PC-3 (cell line): Measurements from ENCODE around the gene ABLIM3. TPM values are rescaled to one million over a fixed set of nuclear protein-coding genes. Genes with fewer than 3 reads are reported as not detected.
A peak's percentile ranks its signal among the peaks of the same experiment; 100 is the strongest.

Source experiments
- ATAC-seq: fragments of 200-7000 bp; cut with Tn5 transposase; 2 replicates; pipeline ENCODE4 v1.9.1; 2020; ENCODE audit warnings: mild to moderate bottlenecking, moderate library complexity
- BruUV-seq: library from RNA; stranded (reverse); fragments of 400-500 nt; replicated peaks from 2 replicates; lab custom pipeline; 2021; lab: Mats Ljungman, UMichigan
- CTCF ChIA-PET: fragments of 300-600 bp; sonication (Branson Sonifier 250); formaldehyde crosslinking; loops from one replicate; lab custom pipeline; 2022; ENCODE audit warnings: antibody characterized with exemption; lab: Charles Lee
- POLR2A ChIA-PET: fragments of 300-600 bp; sonication (Branson Sonifier 250); formaldehyde crosslinking; loops from one replicate; lab custom pipeline; 2022; ENCODE audit warnings: antibody characterized with exemption; ENCODE audit not compliant: unreplicated experiment; lab: Charles Lee
- DNase-seq: peaks from one replicate; pipeline ENCODE4 v3.0.0-alpha.2; 2015
- H2AFZ ChIP-seq: fragments of 300-600 bp; sonication (generic); 2 replicates; pipeline ENCODE4 v1.6.0; 2016; ENCODE audit warnings: antibody characterized with exemption, low read length
- H3F3A ChIP-seq: fragments of 300-600 bp; sonication (generic); one replicate; pipeline ENCODE4 v1.6.0; 2017; ENCODE audit warnings: antibody characterized with exemption, low read length, control low read depth, mild to moderate bottlenecking; ENCODE audit not compliant: unreplicated experiment
- H3K27ac ChIP-seq: fragments of 300-600 bp; sonication (generic); 2 replicates; pipeline ENCODE4 v1.5.1; 2016; ENCODE audit warnings: mild to moderate bottlenecking, low read length
- H3K27me3 ChIP-seq: fragments of 300-600 bp; sonication (generic); 2 replicates; pipeline ENCODE4 v1.6.1; 2016; ENCODE audit warnings: low read length, mixed read lengths
- H3K36me3 ChIP-seq: fragments of 300-600 bp; sonication (generic); 2 replicates; pipeline ENCODE4 v1.6.1; 2016; ENCODE audit warnings: low read depth, mixed run types, low read length, mixed read lengths
- H3K4me1 ChIP-seq: fragments of 300-600 bp; sonication (generic); 2 replicates; pipeline ENCODE4 v1.5.1; 2016; ENCODE audit warnings: low read length; ENCODE audit not compliant: insufficient read depth
- H3K4me2 ChIP-seq: fragments of 300-600 bp; sonication (generic); 2 replicates; pipeline ENCODE4 v1.6.0; 2016; ENCODE audit warnings: low read length
- H3K4me3 ChIP-seq: fragments of 300-600 bp; sonication (generic); 2 replicates; pipeline ENCODE4 v1.5.1; 2016; ENCODE audit warnings: mild to moderate bottlenecking, low read length, mixed read lengths
- H3K79me2 ChIP-seq: fragments of 300-600 bp; sonication (generic); 2 replicates; pipeline ENCODE4 v1.6.1; 2017; ENCODE audit warnings: low read length, mixed read lengths
- H3K9ac ChIP-seq: fragments of 300-600 bp; sonication (generic); 2 replicates; pipeline ENCODE4 v1.6.0; 2016; ENCODE audit warnings: mild to moderate bottlenecking, low read length
- H3K9me2 ChIP-seq: fragments of 300-600 bp; sonication (generic); replicated peaks from 2 replicates; pipeline ENCODE4 v1.6.1; 2016; ENCODE audit warnings: mixed run types, low read length, mixed read lengths
- H3K9me3 ChIP-seq: fragments of 300-600 bp; sonication (generic); 2 replicates; pipeline ENCODE4 v1.6.1; 2016; ENCODE audit warnings: low read length, mixed read lengths
- H4K20me1 ChIP-seq: fragments of 300-600 bp; sonication (generic); 2 replicates; pipeline ENCODE4 v1.6.1; 2016; ENCODE audit warnings: low read length, mixed read lengths
- EZH2 ChIP-seq: fragments of 300-600 bp; sonication (generic); IDR thresholded peaks from one replicate; pipeline ENCODE4 v1.6.1; 2017; ENCODE audit warnings: antibody characterized with exemption, mild to moderate bottlenecking, low read length; ENCODE audit not compliant: unreplicated experiment
- EZH2phosphoT487 ChIP-seq: fragments of 300-600 bp; sonication (generic); IDR thresholded peaks from 2 replicates; pipeline ENCODE4 v1.6.1; 2018; ENCODE audit warnings: mild to moderate bottlenecking, antibody characterized with exemption, low read length, borderline replicate concordance
- intact Hi-C: fragments of 100-400 bp; cut with micrococcal nuclease; formaldehyde crosslinking; loops from 2 replicates; pipeline ENCODE4 v1.9.0; 2023
- total RNA-seq: library from RNA; depleted of rRNA; stranded (reverse); fragments of >200 nt; gene quantifications from 2 replicates; pipeline ENCODE4 v1.2.3, GENCODE V29; 2014
- TF ChIP-seq, protein P1 (sequence below): fragments of 300-600 bp; sonication (generic); conservative IDR thresholded peaks from 2 replicates; pipeline ENCODE4 v1.5.1; 2017; ENCODE audit warnings: antibody characterized with exemption, low read depth, mild to moderate bottlenecking, low read length

ABLIM3 gene
- total RNA-seq, 1 experiment from 2014 or later = 43.6 TPM

DNA sequence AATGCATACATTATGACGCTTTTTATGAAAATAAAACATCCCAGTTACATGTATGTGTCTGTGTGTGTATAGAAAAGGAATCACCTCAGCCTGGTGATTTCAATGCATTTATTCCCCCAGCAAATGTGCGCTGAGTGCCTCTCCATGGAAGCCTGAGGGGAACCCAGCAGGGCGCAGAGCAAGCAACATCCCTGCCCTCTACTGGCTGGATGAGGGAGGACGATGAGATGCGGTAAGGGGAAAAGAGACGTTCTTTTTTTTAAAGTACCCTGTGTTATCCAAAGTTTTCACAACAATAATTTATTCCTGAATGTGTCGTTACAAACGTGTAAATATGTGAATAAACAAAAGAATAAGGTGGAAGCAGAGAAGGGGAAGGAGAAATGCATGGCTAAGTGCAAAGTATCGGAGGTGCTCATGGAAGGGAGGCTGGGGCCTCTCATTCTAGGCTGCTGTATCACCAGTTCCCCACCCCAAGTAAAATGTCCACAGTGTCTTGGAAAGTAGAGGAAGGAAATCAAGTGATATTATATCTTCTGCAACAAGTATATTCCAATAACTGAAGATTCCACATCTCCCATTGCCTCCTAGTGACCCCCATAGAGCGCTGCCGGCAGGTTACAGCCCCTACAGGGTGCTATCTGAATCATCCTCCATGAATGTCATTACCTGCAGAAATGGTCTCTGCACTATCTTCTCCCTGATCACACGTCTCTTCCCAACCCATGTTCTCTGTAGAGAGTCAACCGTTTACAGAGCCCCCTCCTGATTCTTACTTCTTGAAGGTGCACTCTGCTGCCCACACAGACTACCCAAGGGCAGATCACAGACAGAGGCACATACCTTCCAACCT, 13.0 kb upstream of the ABLIM3 start:
- Histone ChIP-seq H3K36me3 (no peaks in the 10 kb centered on the region), H3K4me1 (peaks cover 71% of the 10 kb centered on the region), H3K27ac (peak overlapping the region; percentile 19), H3K9me2 (no peaks in the 10 kb centered on the region), H3K4me3 (no peak overlapping the region), H3K9ac (no peak overlapping the region), H4K20me1 (no peaks in the 10 kb centered on the region), H3F3A (peaks cover 17% of the 10 kb centered on the region), H3K4me2 (peak overlapping the region; percentile 86), H3K9me3 (no peaks in the 10 kb centered on the region), H3K27me3 (no peaks in the 10 kb centered on the region), H3K79me2 (no peaks in the 10 kb centered on the region), H2AFZ (peak overlapping the region; percentile 3; the same call in 1 of the 2 replicates)
- CTCF ChIA-PET = interaction anchor here (1.1 to 1.6 kb wide), 2 partner anchors 13 to 14 kb away, joined by 3 to 7 read pairs; no protein-coding TSS in a partner anchor
- DNase-seq (peak; percentile 87), ATAC-seq (peak; percentile 48)
- BruUV-seq = TSS peak; percentile 24
- POLR2A ChIA-PET = no interaction called here
- TF ChIP-seq, protein P1, sequence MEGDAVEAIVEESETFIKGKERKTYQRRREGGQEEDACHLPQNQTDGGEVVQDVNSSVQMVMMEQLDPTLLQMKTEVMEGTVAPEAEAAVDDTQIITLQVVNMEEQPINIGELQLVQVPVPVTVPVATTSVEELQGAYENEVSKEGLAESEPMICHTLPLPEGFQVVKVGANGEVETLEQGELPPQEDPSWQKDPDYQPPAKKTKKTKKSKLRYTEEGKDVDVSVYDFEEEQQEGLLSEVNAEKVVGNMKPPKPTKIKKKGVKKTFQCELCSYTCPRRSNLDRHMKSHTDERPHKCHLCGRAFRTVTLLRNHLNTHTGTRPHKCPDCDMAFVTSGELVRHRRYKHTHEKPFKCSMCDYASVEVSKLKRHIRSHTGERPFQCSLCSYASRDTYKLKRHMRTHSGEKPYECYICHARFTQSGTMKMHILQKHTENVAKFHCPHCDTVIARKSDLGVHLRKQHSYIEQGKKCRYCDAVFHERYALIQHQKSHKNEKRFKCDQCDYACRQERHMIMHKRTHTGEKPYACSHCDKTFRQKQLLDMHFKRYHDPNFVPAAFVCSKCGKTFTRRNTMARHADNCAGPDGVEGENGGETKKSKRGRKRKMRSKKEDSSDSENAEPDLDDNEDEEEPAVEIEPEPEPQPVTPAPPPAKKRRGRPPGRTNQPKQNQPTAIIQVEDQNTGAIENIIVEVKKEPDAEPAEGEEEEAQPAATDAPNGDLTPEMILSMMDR = peak; percentile 100
- no peak for TF ChIP-seq EZH2phosphoT487
- intact Hi-C loops = loop anchor here (1.0 to 5.0 kb wide), 3 partner anchors 216 to 394 kb away; partner anchors contain the start of gene ADRB2

DNA sequence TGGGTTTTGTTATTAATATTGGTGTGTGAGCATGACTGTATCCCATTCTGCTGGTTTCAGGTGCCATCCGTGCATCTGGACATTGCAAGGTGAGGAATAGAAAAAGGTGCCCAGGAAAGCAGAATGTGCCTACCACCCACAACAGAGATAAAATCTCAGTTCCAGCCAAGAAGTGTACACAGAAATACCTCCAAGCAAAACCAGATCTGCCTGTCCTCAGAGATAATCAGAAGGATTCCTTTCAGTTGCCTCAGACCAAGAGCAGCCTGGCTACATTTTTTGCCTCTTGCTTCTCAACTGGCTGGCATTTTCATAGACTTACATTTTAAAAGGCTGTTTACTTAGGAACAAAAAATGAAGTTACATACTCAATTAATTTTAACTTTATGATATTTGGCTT, 12.1 kb upstream of the ABLIM3 start:
- ATAC-seq = peak; percentile 1; the same call in 1 of the 2 replicates
- peak overlapping the region; percentile 32 for H3K4me2 ChIP-seq
- no peaks in the 10 kb centered on the region for H3K9me3 ChIP-seq
- H3K9me2 ChIP-seq = no peaks in the 10 kb centered on the region
- H3K4me3 ChIP-seq = no peak overlapping the region
- H3F3A ChIP-seq = peaks cover 24% of the 10 kb centered on the region
- H3K79me2 ChIP-seq = no peaks in the 10 kb centered on the region
- H3K9ac ChIP-seq = no peak overlapping the region
- peaks cover 80% of the 10 kb centered on the region for H3K4me1 ChIP-seq
- intact Hi-C loops = loop anchor here (5.0 kb wide), 2 partner anchors 217 to 302 kb away; partner anchors contain the start of gene ADRB2
- TF ChIP-seq, protein P1 = no peak
- TF ChIP-seq EZH2phosphoT487 = no peak
- TF ChIP-seq EZH2 = no peak
- H2AFZ ChIP-seq = no peak overlapping the region
- H3K36me3 ChIP-seq = no peaks in the 10 kb centered on the region
- CTCF ChIA-PET = interaction anchor here (1.1 kb wide), 1 partner anchor 14 kb away, joined by 3 read pairs; no protein-coding TSS in a partner anchor
- peak; percentile 98 for DNase-seq
- POLR2A ChIA-PET = no interaction called here
- peak overlapping the region; percentile 19 for H3K27ac ChIP-seq
- H3K27me3 ChIP-seq = no peaks in the 10 kb centered on the region
- BruUV-seq = no TSS peak
- no peaks in the 10 kb centered on the region for H4K20me1 ChIP-seq
